Left cardiac atrium (tissue), 4 donors: ENCODE data around the gene KIF26A. TPM values are rescaled to one million over a fixed set of nuclear protein-coding genes. Genes with fewer than 3 reads are reported as not detected.

ENCODE experiments used
- ATAC-seq, 2 donors: fragments of 200-7000 bp; cut with Tn5 transposase; one replicate each; pipeline ENCODE4 v1.9.1; 2020; ENCODE audit warnings: mild to moderate bottlenecking in 2 of 2, moderate library complexity in 2 of 2
- DNase-seq: peaks from one replicate; pipeline ENCODE4 v3.0.0-alpha.2; 2020
- intact Hi-C, 2 donors: fragments of 100-400 bp; cut with DNase I; formaldehyde crosslinking; loops; one replicate each; pipeline versions ENCODE4 v1.14.1 to v1.15.1; 2022 to 2023
- total RNA-seq, 2 donors: library from RNA; stranded (reverse); fragmentation: NEBNext Ultra II Directional; extraction: Animal tissue kit (Norgen Biotek cat#: 25700); gene quantifications; one replicate each; pipeline ENCODE4 v1.2.1, GENCODE V29; 2021
- donor health status: DM: no; HTN: yes; CAD: no.
- donor health status: DM: no; HTN: yes; CAD: no; lungs with severe emphysema.
- donor health status: DM: yes; HTN: yes; CAD: no.
- donor health status: Dilated cardiomyopathy.

KIF26A gene
- total RNA-seq, 2 donors from 2014 or later: 7.6 to 8.1 TPM

GRCh38 chr14:104100171-104101085 lies 38.0 kb upstream of the KIF26A start:
- peak in 1 of 2 donors; percentile 25 for ATAC-seq
- intact Hi-C loops: no loop called here
- DNase-seq: peak; percentile 18

- no peak for ATAC-seq
- intact Hi-C loops: no loop called here
- peak; percentile 18 for DNase-seq
Observed at GRCh38 chr14:104101086-104101621, 37.2 kb upstream of the KIF26A start.

GRCh38 chr14:104101651-104102281 lies 36.6 kb upstream of the KIF26A start:
- ATAC-seq (no peak), DNase-seq (peak; percentile 14)
- intact Hi-C loops: no loop called here

- ATAC-seq (no peak), DNase-seq (peak; percentile 17)
- intact Hi-C loops: no loop called here
Observed at GRCh38 chr14:104102282-104102914, 36.0 kb upstream of the KIF26A start.

GRCh38 chr14:104103061-104103445 lies 35.3 kb upstream of the KIF26A start:
- DNase-seq (peak; percentile 14), ATAC-seq (no peak)
- intact Hi-C loops: no loop called here

GRCh38 chr14:104103446-104104075 lies 34.8 kb upstream of the KIF26A start:
- peak in 1 of 2 donors; percentile 25 for ATAC-seq
- peak; percentile 28 for DNase-seq
- intact Hi-C loops: no loop called here

- ATAC-seq: no peak
- DNase-seq: peak; percentile 23
- intact Hi-C loops: no loop called here
Observed at GRCh38 chr14:104104076-104104901, 34.1 kb upstream of the KIF26A start.

GRCh38 chr14:104105071-104105821 lies 33.1 kb upstream of the KIF26A start:
- DNase-seq (peak; percentile 17), ATAC-seq (no peak)
- intact Hi-C loops: no loop called here

- peak; percentile 16 for DNase-seq
- ATAC-seq: no peak
Observed at GRCh38 chr14:104105822-104106470, 32.4 kb upstream of the KIF26A start.

GRCh38 chr14:104106471-104106991 lies 31.9 kb upstream of the KIF26A start:
- intact Hi-C loops: no loop called here
- no peak for ATAC-seq
- DNase-seq: peak; percentile 16

More at GRCh38 chr14:104105822-104106470, 32.4 kb upstream of the KIF26A start:
- intact Hi-C loops: no loop called here

- peak; percentile 18 for DNase-seq
Observed at GRCh38 chr14:104107101-104107581, 31.2 kb upstream of the KIF26A start.

GRCh38 chr14:104107611-104108569 lies 30.5 kb upstream of the KIF26A start:
- DNase-seq (peak; percentile 22), ATAC-seq (no peak)
- intact Hi-C loops: no loop called here

More at GRCh38 chr14:104107101-104107581, 31.2 kb upstream of the KIF26A start:
- ATAC-seq: no peak
- intact Hi-C loops: no loop called here

- intact Hi-C loops: no loop called here
- DNase-seq (peak; percentile 17), ATAC-seq (no peak)
Observed at GRCh38 chr14:104108570-104109541, 29.5 kb upstream of the KIF26A start.

- DNase-seq (peak; percentile 11), ATAC-seq (no peak)
- intact Hi-C loops: no loop called here
Observed at GRCh38 chr14:104109731-104110361, 28.5 kb upstream of the KIF26A start.
